HepG2 (cell line): ENCODE results near the gene ALB. TPM values are rescaled to one million over a fixed set of nuclear protein-coding genes. Genes with fewer than 3 reads are reported as not detected.
A peak's percentile ranks its signal among the peaks of the same experiment; 100 is the strongest.

Source experiments
- CBX2 ChIP-seq, 2 experiments: fragments of 200-600 bp in 1 of 2; sonication (generic); formaldehyde crosslinking in 1 of 2; IDR thresholded peaks; 2 replicates each; pipeline versions ENCODE4 v1.7.0 to v1.8.1; 2018 to 2022; ENCODE audit warnings: low read depth in 2 of 2, low read length in 1 of 2, mild to moderate bottlenecking in 1 of 2, missing genetic modification reagents in 1 of 2
- FIP1L1 ChIP-seq: fragments of 200-400 bp; formaldehyde crosslinking; IDR thresholded peaks from 2 replicates; pipeline ENCODE4 v1.6.1; 2018; ENCODE audit warnings: low read depth, mild to moderate bottlenecking, low read length, moderate library complexity, borderline replicate concordance; ENCODE audit not compliant: insufficient read depth
- IKZF1 ChIP-seq: fragments of 450-650 bp; IDR thresholded peaks from 2 replicates; pipeline ENCODE4 v1.7.1; 2016
- JARID2 ChIP-seq: sonication (generic); formaldehyde crosslinking; IDR thresholded peaks from 2 replicates; pipeline ENCODE4 v1.8.1; 2023; ENCODE audit warnings: missing genetic modification reagents, inconsistent platforms; ENCODE audit not compliant: insufficient replicate concordance
- KLF11 ChIP-seq: IDR thresholded peaks from 2 replicates; pipeline ENCODE4 v1.6.1; 2016; ENCODE audit warnings: missing compliant biosample characterization
- MAFK ChIP-seq, 2 experiments: IDR thresholded peaks in 1 of 2; conservative IDR thresholded peaks in 1 of 2; 2 replicates each; pipeline ENCODE4 v1.6.1; 2011; ENCODE audit warnings: improper control_type of control experiment in 2 of 2, low read length in 2 of 2
- MBD4 ChIP-seq: IDR thresholded peaks from 2 replicates; pipeline ENCODE4 v1.6.1; 2012; ENCODE audit warnings: low read length, inconsistent platforms, borderline replicate concordance
- MTF1 ChIP-seq: sonication (generic); formaldehyde crosslinking; IDR thresholded peaks from 2 replicates; pipeline ENCODE4 v1.5.0; 2020; ENCODE audit warnings: missing genetic modification reagents
- NAIF1 ChIP-seq: sonication (generic); formaldehyde crosslinking; IDR thresholded peaks from 2 replicates; pipeline ENCODE4 v1.5.0; 2020; ENCODE audit warnings: mild to moderate bottlenecking, missing genetic modification reagents, borderline replicate concordance
- POLR2G ChIP-seq: fragments of 200-400 bp; formaldehyde crosslinking; IDR thresholded peaks from 2 replicates; pipeline ENCODE4 v1.6.1; 2018; ENCODE audit warnings: mild to moderate bottlenecking, low read depth, low read length, moderate library complexity
- RBFOX2 ChIP-seq: fragments of 200-400 bp; formaldehyde crosslinking; IDR thresholded peaks from 2 replicates; pipeline ENCODE4 v1.6.1; 2017; ENCODE audit warnings: low read depth, mild to moderate bottlenecking, low read length
- RFX1 ChIP-seq: fragments of 450-650 bp; IDR thresholded peaks from 2 replicates; pipeline ENCODE4 v1.6.1; 2017
- SMAD1 ChIP-seq: sonication (generic); formaldehyde crosslinking; IDR thresholded peaks from 2 replicates; pipeline ENCODE4 v1.4.0; 2020; ENCODE audit warnings: missing genetic modification reagents, low read depth, mild to moderate bottlenecking, borderline replicate concordance
- U2AF1 ChIP-seq: fragments of 200-400 bp; formaldehyde crosslinking; optimal IDR thresholded peaks from 2 replicates; pipeline ENCODE3; 2017; ENCODE audit warnings: mild to moderate bottlenecking, low read depth, low read length
- ZBTB8A ChIP-seq: sonication (generic); formaldehyde crosslinking; IDR thresholded peaks from 2 replicates; pipeline ENCODE4 v1.4.0; 2020; ENCODE audit warnings: mild to moderate bottlenecking, low read depth, missing genetic modification reagents, borderline replicate concordance
- ZNF101 ChIP-seq: sonication (generic); formaldehyde crosslinking; IDR thresholded peaks from 2 replicates; pipeline ENCODE4 v1.4.0; 2020; ENCODE audit warnings: mild to moderate bottlenecking, low read depth, missing genetic modification reagents, borderline replicate concordance
- ZNF143 ChIP-seq: sonication (generic); formaldehyde crosslinking; IDR thresholded peaks from 2 replicates; pipeline ENCODE4 v1.4.0; 2020; ENCODE audit warnings: missing genetic modification reagents
- ZNF3 ChIP-seq: IDR thresholded peaks from 2 replicates; pipeline ENCODE4 v1.7.0; 2017; ENCODE audit warnings: inconsistent platforms
- ZNF629 ChIP-seq: sonication (generic); formaldehyde crosslinking; conservative IDR thresholded peaks from 2 replicates; pipeline ENCODE4 v1.5.0; 2020; ENCODE audit warnings: missing genetic modification reagents
- ZNF792 ChIP-seq: IDR thresholded peaks from 2 replicates; pipeline ENCODE4 v1.6.1; 2016
- ZXDC ChIP-seq: sonication (generic); formaldehyde crosslinking; IDR thresholded peaks from 2 replicates; pipeline ENCODE4 v1.5.0; 2020; ENCODE audit warnings: mild to moderate bottlenecking, missing genetic modification reagents
- polyA plus RNA-seq, 8 experiments: library from polyadenylated mRNA; depleted of rRNA in 3 of 8; stranded (reverse) in 7 of 8; unstranded in 1 of 8; fragments of >200 nt; fragmentation: Illumina TruSeq in 4 of 8; extraction: Trizol in 4 of 8; gene quantifications; 2 replicates each; pipeline versions ENCODE4 v1.2.1 to v1.2.3, GENCODE V29; 2011 to 2016; ENCODE audit warnings: low read depth in 4 of 8, missing spikeins in 1 of 8, mixed read lengths in 1 of 8; ENCODE audit not compliant: insufficient read depth in 1 of 8
- total RNA-seq, 5 experiments: library from RNA; depleted of rRNA; stranded (reverse); fragments of >200 nt; fragmentation: Illumina TruSeq; extraction: Trizol; gene quantifications; 2 replicates each; pipeline ENCODE4 v1.2.3, GENCODE V29; 2016; ENCODE audit warnings: low read depth in 1 of 5
- TF ChIP-seq, protein P1 (sequence below): sonication (generic); formaldehyde crosslinking; IDR thresholded peaks from 2 replicates; pipeline ENCODE4 v1.4.0; 2020; ENCODE audit warnings: missing genetic modification reagents; ENCODE audit errors: not compliant biosample characterization
- TF ChIP-seq, protein P2 (sequence below): sonication (generic); formaldehyde crosslinking; IDR thresholded peaks from 2 replicates; pipeline ENCODE4 v1.4.0; 2020; ENCODE audit warnings: missing genetic modification reagents
- TF ChIP-seq, protein P3 (sequence below): sonication (generic); formaldehyde crosslinking; IDR thresholded peaks from 2 replicates; pipeline ENCODE4 v1.8.0; 2022; ENCODE audit warnings: low read depth, missing genetic modification reagents

ALB gene
- total and polyA plus RNA-seq, 2 of the 13 experiments (the other 11 are each of a cell fraction or from before 2014, with no cell fraction given) = 22,259 to 22,625 TPM

- TF ChIP-seq ZXDC (CRISPR knock-in tag) (no peak), RFX1 (no peak), JARID2 (no peak), MAFK (conservative IDR thresholded peaks at IDR 0.05 in 1 of 2, IDR thresholded peaks at IDR 0.05 in 1 of 2; ENCODE audit: low read length in 2 of 2) (peak; percentile 93 to 94), MTF1 (CRISPR knock-in tag) (0 out of 2 replicates have a peak, but pooled peaks have one; percentile 59), ZBTB8A (CRISPR knock-in tag) (no peak), ZNF792 (CRISPR knock-in tag) (0 out of 2 replicates have a peak, but pooled peaks have one; percentile 7), KLF11 (CRISPR knock-in tag) (no peak), IKZF1 (no peak), SMAD1 (CRISPR knock-in tag) (no peak), MBD4 (peak; percentile 75), ZNF101 (CRISPR knock-in tag) (no peak), ZNF3 (no peak), CBX2 (IDR thresholded peaks at IDR 0.05; ENCODE audit: low read depth, low read length) (no peak), CBX2 (CRISPR knock-in tag; IDR thresholded peaks at IDR 0.05; ENCODE audit: low read depth) (no peak), U2AF1 (no peak), ZNF629 (CRISPR knock-in tag) (no peak), RBFOX2 (no peak), NAIF1 (CRISPR knock-in tag) (0 out of 2 replicates have a peak, but pooled peaks have one; percentile 21), FIP1L1 (no peak), POLR2G (no peak), ZNF143 (CRISPR knock-in tag) (no peak)
- TF ChIP-seq, protein P1, sequence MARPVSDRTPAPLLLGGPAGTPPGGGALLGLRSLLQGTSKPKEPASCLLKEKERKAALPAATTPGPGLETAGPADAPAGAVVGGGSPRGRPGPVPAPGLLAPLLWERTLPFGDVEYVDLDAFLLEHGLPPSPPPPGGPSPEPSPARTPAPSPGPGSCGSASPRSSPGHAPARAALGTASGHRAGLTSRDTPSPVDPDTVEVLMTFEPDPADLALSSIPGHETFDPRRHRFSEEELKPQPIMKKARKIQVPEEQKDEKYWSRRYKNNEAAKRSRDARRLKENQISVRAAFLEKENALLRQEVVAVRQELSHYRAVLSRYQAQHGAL (CRISPR knock-in tag) = no peak
- TF ChIP-seq, protein P2, sequence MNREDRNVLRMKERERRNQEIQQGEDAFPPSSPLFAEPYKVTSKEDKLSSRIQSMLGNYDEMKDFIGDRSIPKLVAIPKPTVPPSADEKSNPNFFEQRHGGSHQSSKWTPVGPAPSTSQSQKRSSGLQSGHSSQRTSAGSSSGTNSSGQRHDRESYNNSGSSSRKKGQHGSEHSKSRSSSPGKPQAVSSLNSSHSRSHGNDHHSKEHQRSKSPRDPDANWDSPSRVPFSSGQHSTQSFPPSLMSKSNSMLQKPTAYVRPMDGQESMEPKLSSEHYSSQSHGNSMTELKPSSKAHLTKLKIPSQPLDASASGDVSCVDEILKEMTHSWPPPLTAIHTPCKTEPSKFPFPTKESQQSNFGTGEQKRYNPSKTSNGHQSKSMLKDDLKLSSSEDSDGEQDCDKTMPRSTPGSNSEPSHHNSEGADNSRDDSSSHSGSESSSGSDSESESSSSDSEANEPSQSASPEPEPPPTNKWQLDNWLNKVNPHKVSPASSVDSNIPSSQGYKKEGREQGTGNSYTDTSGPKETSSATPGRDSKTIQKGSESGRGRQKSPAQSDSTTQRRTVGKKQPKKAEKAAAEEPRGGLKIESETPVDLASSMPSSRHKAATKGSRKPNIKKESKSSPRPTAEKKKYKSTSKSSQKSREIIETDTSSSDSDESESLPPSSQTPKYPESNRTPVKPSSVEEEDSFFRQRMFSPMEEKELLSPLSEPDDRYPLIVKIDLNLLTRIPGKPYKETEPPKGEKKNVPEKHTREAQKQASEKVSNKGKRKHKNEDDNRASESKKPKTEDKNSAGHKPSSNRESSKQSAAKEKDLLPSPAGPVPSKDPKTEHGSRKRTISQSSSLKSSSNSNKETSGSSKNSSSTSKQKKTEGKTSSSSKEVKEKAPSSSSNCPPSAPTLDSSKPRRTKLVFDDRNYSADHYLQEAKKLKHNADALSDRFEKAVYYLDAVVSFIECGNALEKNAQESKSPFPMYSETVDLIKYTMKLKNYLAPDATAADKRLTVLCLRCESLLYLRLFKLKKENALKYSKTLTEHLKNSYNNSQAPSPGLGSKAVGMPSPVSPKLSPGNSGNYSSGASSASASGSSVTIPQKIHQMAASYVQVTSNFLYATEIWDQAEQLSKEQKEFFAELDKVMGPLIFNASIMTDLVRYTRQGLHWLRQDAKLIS = 0 out of 2 replicates have a peak, but pooled peaks have one; percentile 3
- TF ChIP-seq, protein P3, sequence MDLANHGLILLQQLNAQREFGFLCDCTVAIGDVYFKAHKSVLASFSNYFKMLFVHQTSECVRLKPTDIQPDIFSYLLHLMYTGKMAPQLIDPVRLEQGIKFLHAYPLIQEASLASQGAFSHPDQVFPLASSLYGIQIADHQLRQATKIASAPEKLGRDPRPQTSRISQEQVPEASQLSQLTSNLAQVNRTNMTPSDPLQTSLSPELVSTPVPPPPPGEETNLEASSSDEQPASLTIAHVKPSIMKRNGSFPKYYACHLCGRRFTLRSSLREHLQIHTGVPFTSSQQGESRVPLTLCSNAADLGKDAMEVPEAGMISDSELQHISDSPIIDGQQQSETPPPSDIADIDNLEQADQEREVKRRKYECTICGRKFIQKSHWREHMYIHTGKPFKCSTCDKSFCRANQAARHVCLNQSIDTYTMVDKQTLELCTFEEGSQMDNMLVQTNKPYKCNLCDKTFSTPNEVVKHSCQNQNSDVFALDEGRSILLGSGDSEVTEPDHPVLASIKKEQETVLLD (CRISPR knock-in tag) = no peak
Observed at GRCh38 chr4:73406548-73406875, 2.4 kb downstream of the ALB start (continued).
